NAMALWA (cell line): ENCODE data around the gene FAM171A1.
"Not testable (repeated sequence)": the region's sequence is repeated elsewhere in the genome, so short reads cannot be mapped to it uniquely, and the experiment has no call there.

ENCODE experiments used
- DNase-seq: peaks from one replicate; pipeline ENCODE4 v3.0.0-alpha.2; 2015; ENCODE audit warnings: low spot score

The FAM171A1 gene

GRCh38 chr10:15370856-15371701 lies at the start of gene FAM171A1:
Gene FAM171A1, minus strand, starts transcription at chr10:15371289. Its CDS starts 237 bp downstream, at chr10:15371052.
- no peak for DNase-seq

- DNase-seq, result no peak
Measured at GRCh38 chr10:15420858-15421257, 49.8 kb upstream of the FAM171A1 start.

GRCh38 chr10:15419279-15419874 lies 48.3 kb upstream of the FAM171A1 start:
- peak; percentile 56 for DNase-seq

GRCh38 chr10:15416034-15416433 lies 44.9 kb upstream of the FAM171A1 start:
- DNase-seq, result no peak

GRCh38 chr10:15411010-15411409 lies 39.9 kb upstream of the FAM171A1 start:
- DNase-seq, result no peak

GRCh38 chr10:15409350-15409749 lies 38.3 kb upstream of the FAM171A1 start:
- not testable (repeated sequence) for DNase-seq

- no peak for DNase-seq
Measured at GRCh38 chr10:15408557-15408956, 37.5 kb upstream of the FAM171A1 start.

- DNase-seq, result no peak
Measured at GRCh38 chr10:15405319-15405718, 34.2 kb upstream of the FAM171A1 start.

- DNase-seq, result no peak
Measured at GRCh38 chr10:15401382-15401781, 30.3 kb upstream of the FAM171A1 start.

- DNase-seq, result not testable (repeated sequence)
Measured at GRCh38 chr10:15400461-15400860, 29.4 kb upstream of the FAM171A1 start.

GRCh38 chr10:15399060-15399661 lies 28.1 kb upstream of the FAM171A1 start:
- DNase-seq, result no peak

- DNase-seq, result no peak
Measured at GRCh38 chr10:15395935-15396334, 24.8 kb upstream of the FAM171A1 start.

- DNase-seq, result no peak
Measured at GRCh38 chr10:15393139-15393825, 22.2 kb upstream of the FAM171A1 start.

- no peak for DNase-seq
Measured at GRCh38 chr10:15391491-15391890, 20.4 kb upstream of the FAM171A1 start.

- DNase-seq, result not testable (repeated sequence)
Measured at GRCh38 chr10:15388172-15388571, 17.1 kb upstream of the FAM171A1 start.

GRCh38 chr10:15387021-15387420 lies 15.9 kb upstream of the FAM171A1 start:
- DNase-seq, result no peak

GRCh38 chr10:15385552-15386455 lies 14.7 kb upstream of the FAM171A1 start:
- DNase-seq, result no peak

- no peak for DNase-seq
Measured at GRCh38 chr10:15381420-15381819, 10.3 kb upstream of the FAM171A1 start.

- DNase-seq, result no peak
Measured at GRCh38 chr10:15379078-15379477, 8.0 kb upstream of the FAM171A1 start.

- no peak for DNase-seq
Measured at GRCh38 chr10:15378569-15378968, 7.5 kb upstream of the FAM171A1 start.

- no peak for DNase-seq
Measured at GRCh38 chr10:15374566-15374965, 3.5 kb upstream of the FAM171A1 start.
